ENCODE results near the gene NUDT3.
"Not testable (repeated sequence)": the region's sequence is repeated elsewhere in the genome, so short reads cannot be mapped to it uniquely, and the experiment has no call there.

The NUDT3 gene

GRCh38 chr6:34340906-34341480 is 51.5 kb downstream of the NUDT3 start:
- FAIRE-seq = no peak

DNA sequence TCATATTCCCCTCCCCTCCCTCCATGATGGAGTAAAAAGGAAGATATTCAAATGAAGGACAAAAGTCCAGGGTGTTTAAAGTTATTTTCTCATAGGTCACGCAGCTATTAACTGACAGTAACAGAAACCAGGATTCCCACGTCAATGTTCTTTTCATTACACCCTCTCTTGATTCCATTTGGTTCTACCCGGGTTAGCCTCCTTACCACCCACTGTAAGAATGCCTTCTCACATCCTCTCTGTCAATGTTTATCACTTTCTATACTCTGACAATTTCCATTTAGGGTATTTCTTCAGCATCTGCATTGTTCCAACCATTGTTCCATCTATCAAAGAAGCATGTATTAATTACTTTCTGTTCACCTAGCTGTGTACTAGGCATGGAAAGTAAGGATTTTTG is 52.1 kb downstream of the NUDT3 start:
- FAIRE-seq = no peak

- FAIRE-seq = no peak
Measured at GRCh38 chr6:34339971-34340370, 52.5 kb downstream of the NUDT3 start.

- FAIRE-seq = no peak
Measured at GRCh38 chr6:34339432-34339831, 53.0 kb downstream of the NUDT3 start.

GRCh38 chr6:34338811-34339210 is 53.7 kb downstream of the NUDT3 start:
- FAIRE-seq = no peak

DNA sequence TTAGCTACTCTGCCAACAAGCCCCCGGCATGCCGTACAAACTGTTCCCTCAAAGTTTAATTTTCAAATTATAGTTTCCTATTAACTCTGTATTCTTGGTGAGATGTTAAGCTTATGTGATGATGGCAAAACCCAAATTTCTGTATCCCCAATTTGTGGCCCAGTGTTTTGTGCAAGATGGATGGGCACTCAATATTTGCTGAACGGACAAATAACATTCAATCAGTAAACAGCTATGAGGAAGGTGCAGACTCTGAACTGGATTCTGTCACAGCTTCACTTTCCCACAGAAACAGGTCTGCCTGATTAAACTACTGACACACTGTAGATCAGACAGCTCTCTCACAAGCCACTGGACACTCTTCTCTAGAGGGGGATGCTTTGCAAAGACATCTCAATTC is 54.1 kb downstream of the NUDT3 start:
- FAIRE-seq = no peak

DNA sequence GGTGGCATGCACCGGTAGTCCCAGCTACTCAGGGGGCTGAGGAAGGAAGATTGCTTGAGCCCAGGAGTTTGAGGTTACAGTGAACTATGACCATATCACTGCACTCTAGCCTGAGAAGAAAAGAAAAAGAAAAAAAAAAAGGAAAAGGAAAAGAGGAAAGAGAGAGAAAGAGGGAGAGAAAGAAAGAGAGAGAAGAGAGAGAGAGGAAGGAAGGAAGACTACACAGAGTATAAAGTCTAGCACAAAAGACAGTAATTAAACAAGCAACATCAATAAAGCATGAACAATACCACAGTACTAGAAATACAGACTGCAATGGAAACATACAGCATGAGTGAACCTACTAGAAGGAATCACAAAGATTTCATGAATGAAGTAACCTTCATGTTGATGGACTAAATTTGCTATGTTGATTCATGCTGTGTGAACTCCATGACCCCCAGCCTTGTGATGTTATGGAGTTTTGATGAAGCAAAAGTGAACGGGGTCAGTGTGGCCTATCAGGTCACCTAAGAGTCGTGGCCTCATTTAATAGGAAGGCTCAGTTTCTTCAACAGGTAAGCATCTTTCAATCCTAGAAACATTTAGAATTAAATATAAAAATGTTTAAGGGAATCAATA is 57.6 kb downstream of the NUDT3 start:
- no peak for FAIRE-seq

- FAIRE-seq = no peak
Measured at GRCh38 chr6:34333858-34334257, 58.6 kb downstream of the NUDT3 start.

DNA sequence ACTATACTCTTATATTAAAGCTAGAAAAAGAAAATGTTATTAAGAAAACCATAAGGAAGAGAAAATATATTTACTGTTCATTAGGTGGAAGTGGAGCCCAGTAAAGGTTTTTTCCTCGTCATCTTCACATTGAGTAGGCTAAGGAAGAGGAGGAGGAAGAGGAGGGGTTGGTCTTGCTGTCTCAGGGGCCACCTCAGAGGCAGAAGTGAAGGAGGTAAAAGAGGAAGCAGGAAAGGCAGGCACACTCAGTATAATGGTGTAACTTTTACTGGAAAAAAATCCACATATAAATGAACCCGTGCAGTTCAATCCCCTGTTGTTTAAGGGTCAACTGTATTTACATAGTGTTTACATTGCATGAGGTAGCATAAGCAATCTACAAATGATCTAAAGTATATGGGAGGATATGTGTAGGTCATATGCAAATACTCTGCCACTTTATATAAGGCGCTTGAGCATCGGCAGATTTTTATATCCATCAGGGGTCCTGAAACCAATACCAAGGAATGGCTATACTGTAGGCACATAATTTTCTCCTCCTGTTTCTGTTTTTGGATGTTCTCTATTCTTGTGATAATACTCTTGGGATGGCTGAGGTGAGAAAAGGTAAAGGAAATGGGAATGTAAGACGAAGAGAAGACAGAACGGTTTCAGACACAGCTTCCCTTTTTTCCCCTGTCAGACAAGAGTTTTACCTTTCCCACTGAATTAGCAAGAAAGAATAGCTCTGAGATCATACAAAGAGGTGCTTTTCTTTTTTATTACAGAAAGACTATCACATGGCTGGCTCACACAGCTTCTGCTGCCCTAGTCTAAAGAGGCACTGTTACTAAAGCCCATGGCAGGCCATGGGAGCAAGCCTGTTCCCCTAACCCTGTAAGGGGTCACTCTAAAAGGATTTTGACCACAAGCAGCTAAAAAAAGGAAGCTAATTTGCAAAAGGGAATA is 59.9 kb downstream of the NUDT3 start:
- no peak for FAIRE-seq

GRCh38 chr6:34331371-34332050 is 61.0 kb downstream of the NUDT3 start:
- FAIRE-seq = no peak

DNA sequence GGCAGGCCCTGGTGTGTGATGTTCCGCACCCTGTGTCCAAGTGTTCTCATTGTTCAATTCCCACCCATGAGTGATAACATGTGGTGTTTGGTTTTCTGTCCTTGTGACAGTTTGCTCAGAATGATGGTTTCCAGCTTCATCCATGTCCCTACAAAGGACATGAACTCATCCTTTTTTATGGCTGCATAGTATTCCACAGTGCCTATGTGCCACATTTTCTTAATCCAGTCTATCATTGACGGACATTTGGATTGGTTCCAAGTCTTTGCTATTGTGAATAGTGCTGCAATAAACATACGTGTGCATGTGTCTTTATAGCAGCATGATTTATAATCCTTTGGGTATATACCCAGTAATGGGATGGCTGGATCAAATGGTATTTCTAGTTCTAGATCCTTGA is 62.7 kb downstream of the NUDT3 start:
- not testable (repeated sequence) for FAIRE-seq

DNA sequence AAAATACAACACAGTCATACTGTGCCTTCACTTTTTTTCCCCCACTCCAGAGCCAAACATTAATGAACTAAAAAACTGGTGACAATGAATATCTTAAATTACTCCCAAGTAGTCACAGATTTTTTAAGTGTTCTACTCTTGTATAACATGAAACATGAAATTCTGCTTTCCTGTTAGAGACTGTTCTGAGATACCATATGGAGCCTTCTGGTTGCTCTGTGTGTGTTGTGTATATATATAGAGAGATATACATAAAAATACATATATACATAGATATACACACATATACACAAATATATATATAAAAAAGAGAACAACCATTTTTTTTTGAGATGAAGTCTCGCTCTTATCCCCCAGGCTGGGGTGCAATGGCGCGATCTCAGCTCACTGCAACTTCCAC is 63.5 kb downstream of the NUDT3 start:
- FAIRE-seq = no peak

DNA sequence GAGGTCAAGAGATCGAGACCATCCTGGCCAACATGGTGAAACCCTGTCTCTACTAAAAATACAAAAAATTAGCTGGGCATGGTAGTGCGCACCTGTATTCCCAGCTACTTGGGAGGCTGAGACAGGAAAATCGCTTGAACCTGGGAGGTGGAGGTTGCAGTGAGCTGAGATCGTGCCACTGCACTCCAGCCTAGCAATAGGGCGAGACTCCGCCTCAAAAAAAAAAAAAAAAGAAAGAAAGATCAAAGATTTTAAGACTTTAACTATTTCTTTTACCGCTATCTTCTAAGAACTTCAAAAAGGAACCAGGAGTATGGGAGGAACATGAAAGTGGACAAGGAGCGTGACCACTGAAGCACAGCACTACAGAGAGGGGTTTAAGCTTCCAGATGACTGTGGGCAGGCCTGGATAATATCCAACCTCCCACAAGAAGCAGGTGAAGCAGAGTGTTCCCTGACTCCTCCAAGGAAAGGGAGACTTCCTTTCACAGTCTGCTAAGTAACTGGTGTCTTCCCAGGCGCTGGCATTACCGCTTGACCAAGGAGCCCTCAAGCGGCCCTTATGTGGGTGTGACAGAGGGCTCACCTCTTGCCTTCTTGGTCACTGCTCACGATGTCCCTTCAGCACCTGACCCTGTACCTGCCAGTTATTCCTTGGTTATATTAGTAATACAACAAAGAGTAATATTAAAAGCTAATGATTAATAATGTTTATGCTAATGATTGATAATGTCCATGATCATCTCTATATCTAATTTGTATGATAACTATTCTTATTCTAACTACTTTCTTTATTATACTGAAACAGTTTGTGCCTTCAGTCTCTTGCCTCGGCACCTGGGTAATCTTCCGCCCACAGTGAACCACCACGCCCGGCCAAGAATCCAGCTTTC is 64.9 kb downstream of the NUDT3 start:
- not testable (repeated sequence) for FAIRE-seq

DNA sequence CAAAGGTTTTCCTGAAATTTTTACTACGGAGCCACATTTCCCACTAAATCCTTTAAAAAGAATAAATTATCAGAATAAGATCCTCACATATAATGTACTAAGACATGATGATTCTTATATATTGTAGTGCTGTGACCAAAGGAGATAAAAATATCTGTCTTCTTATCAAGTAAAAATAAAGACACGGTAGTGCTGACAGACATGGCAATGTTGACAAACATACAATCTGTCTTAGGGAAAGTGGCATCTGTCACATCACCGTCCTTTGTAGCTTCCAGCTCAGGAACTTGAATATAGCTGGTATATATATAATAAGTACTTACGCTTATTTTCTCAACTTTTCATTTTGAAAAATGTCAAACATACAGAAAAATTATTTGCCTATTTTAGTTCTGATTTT is 66.8 kb downstream of the NUDT3 start:
- no peak for FAIRE-seq

DNA sequence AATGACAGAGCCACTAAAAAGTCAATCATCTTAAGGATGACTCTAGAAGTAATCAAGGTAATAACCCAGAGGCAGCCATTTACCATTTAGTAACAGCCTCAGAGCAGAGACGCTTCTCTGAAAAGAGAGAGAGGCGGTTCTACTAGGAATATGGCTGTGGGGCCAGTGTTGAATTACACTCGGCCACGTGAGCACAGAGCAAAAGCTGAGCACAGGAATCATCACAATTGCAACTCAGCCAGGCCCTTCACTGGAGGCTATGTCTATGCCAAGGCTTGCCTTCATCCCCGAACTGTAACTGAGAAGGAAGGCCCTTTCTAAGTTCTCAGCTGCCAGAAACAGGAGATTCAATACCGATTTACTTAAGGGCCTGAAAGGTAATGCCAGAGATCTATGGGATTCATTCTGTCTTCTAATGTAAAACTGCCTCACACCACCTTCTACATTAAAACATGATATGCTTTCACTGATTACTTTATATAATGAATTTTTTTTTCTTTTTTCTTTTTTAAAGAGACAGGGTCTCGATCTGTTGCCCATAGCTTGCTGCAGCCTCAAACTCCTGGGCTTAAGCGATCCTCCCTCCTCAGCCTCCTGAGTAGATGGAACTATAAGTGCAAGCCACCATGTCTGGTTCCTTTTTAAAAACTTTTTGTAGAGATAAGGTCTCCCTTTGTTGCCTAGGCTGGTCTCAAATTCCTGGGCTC is 67.6 kb downstream of the NUDT3 start:
- FAIRE-seq = no peak

DNA sequence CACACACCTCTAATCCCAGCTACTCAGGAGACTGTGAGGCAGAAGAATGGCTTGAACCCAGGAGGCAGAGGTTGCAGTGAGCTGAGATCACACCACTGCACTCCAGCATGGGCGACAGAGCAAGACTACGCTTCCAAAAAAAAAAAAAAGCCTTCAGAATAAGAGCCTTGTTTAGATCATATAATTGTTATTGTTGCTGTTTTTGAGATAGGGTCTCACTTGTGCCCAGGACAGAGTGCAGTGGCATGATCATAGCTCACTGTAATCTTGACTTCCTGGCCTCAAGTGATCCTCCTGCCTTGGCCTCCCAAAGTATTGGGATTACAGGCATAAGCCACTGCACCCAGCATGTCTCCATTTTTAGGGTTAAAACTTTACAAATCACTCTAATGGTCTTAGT is 68.2 kb downstream of the NUDT3 start:
- FAIRE-seq = not testable (repeated sequence)

GRCh38 chr6:34323300-34323699 is 69.2 kb downstream of the NUDT3 start:
- no peak for FAIRE-seq

GRCh38 chr6:34322732-34323131 is 69.7 kb downstream of the NUDT3 start:
- no peak for FAIRE-seq

DNA sequence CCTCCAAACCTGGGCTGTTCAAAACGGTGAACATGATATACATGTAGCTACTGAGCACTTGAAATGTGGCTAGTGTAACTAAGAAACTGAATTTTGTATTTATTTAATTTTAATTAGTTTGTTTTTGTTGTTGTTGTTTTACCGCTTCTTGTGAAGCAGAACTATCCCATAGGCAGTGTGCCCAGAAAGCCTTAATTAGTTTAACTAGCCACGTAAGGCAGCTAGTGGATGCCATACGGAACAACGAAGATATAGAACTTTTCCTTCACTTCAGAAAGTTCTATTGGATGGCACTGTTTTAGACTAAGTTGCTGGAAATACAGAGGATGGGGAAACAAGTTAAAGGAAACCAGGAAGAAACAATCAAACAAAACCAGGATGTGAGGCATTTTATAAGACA is 70.6 kb downstream of the NUDT3 start:
- FAIRE-seq = no peak

DNA sequence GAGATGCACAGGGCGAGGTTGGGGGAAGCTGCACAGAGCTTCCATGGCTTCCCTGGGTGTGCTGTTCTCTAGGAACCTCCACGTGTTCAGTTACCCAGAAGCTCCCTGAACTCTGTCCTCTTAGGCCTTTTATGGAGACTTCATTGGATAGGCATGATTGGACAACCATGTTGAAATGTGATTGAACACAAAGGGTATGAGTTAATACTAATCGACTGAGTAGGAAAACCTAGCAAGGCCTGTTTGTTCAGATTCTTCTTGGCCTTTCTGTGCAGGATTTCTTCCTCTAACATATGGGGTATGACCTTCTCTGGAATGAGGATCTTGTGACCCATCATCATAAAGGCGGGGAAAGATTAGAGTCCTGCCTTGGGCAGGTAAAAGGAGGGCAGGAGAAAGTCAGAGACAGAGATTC is 73.0 kb downstream of the NUDT3 start:
- FAIRE-seq = no peak

Measured in TTC549 (cell line).